MCF 10A (cell line): ENCODE data around the gene HOXB8. TPM values are rescaled to one million over a fixed set of nuclear protein-coding genes. Genes with fewer than 3 reads are reported as not detected.

ENCODE experiments used
- BruUV-seq: library from RNA; stranded (reverse); fragments of 400-500 nt; replicated peaks from 2 replicates; lab custom pipeline; 2021; lab: Mats Ljungman, UMichigan
- CTCF ChIA-PET: fragments of 300-600 bp; sonication (Branson Sonifier 250); formaldehyde crosslinking; extraction: SDS; loops from one replicate; lab custom pipeline; 2021; ENCODE audit warnings: antibody characterized with exemption, inconsistent platforms; lab: Yijun Ruan, JAX
- POLR2A ChIA-PET: fragments of 300-600, 350-650 bp; sonication (Branson Sonifier 250); formaldehyde crosslinking; extraction: SDS; loops from one replicate; lab custom pipeline; 2020; ENCODE audit warnings: antibody characterized with exemption, inconsistent platforms; lab: Yijun Ruan, JAX
- DNase-seq: peaks from one replicate; pipeline ENCODE4 v3.0.0-alpha.2; 2018; ENCODE audit not compliant: unreplicated experiment
- H3K27ac Mint-ChIP-seq: one replicate; pipeline ENCODE4 v1.8.0; 2022; ENCODE audit warnings: mild to moderate bottlenecking, low read depth, mixed read lengths; ENCODE audit not compliant: unreplicated experiment
- H3K27me3 Mint-ChIP-seq: one replicate; pipeline ENCODE4 v1.8.0; 2022; ENCODE audit warnings: mixed read lengths; ENCODE audit not compliant: insufficient read depth, unreplicated experiment
- H3K36me3 Mint-ChIP-seq: one replicate; pipeline ENCODE4 v1.8.0; 2022; ENCODE audit warnings: mild to moderate bottlenecking, moderate library complexity, mixed read lengths; ENCODE audit not compliant: insufficient read depth, unreplicated experiment
- H3K4me1 Mint-ChIP-seq: one replicate; pipeline ENCODE4 v1.8.0; 2022; ENCODE audit warnings: mixed read lengths; ENCODE audit not compliant: insufficient read depth, unreplicated experiment
- H3K4me3 Mint-ChIP-seq: one replicate; pipeline ENCODE4 v1.8.0; 2022; ENCODE audit warnings: mild to moderate bottlenecking, moderate library complexity, mixed read lengths; ENCODE audit not compliant: unreplicated experiment
- H3K9me3 Mint-ChIP-seq: one replicate; pipeline ENCODE4 v1.8.0; 2022; ENCODE audit warnings: mixed read lengths; ENCODE audit not compliant: unreplicated experiment
- CTCF ChIP-seq: fragments of 200-600 bp; IDR thresholded peaks from one replicate; pipeline ENCODE4 v1.8.0; 2022; ENCODE audit warnings: antibody characterized with exemption, mild to moderate bottlenecking; ENCODE audit not compliant: unreplicated experiment
- intact Hi-C: fragments of 100-400 bp; cut with micrococcal nuclease; formaldehyde crosslinking; loops from 2 replicates; pipeline ENCODE4 v1.14.1; 2022
- total RNA-seq: library from RNA; stranded (reverse); gene quantifications from 2 replicates; pipeline ENCODE4 v1.2.3, GENCODE V29; 2022

HOXB8 gene
- total RNA-seq, 1 experiment from 2014 or later: not detected

- H3K4me1 Mint-ChIP-seq: no peaks in the 10 kb centered on the region
- H3K27ac Mint-ChIP-seq: no peak overlapping the region
- ChIA-PET POLR2A (no interaction called here), CTCF (interaction anchor here (0.6 kb wide), 1 partner anchor 334 kb away, joined by 4 read pairs; no protein-coding TSS in a partner anchor)
- no peak for TF ChIP-seq CTCF
- H3K9me3 Mint-ChIP-seq: no peaks in the 10 kb centered on the region
- no peak for DNase-seq
- H3K36me3 Mint-ChIP-seq: no peaks in the 10 kb centered on the region
- intact Hi-C loops: no loop called here
- H3K4me3 Mint-ChIP-seq: no peak overlapping the region
- no TSS peak for BruUV-seq
- no peaks in the 10 kb centered on the region for H3K27me3 Mint-ChIP-seq
These were observed 46.4 kb downstream of the HOXB8 start for GRCh38 chr17:48568499-48569239.

GRCh38 chr17:48567646-48568354 lies 47.3 kb downstream of the HOXB8 start:
- no peaks in the 10 kb centered on the region for H3K36me3 Mint-ChIP-seq
- no peak overlapping the region for H3K4me3 Mint-ChIP-seq
- CTCF ChIA-PET: interaction anchor here (0.6 kb wide), 2 partner anchors 15 to 333 kb away, joined by 3 to 4 read pairs; no protein-coding TSS in a partner anchor
- POLR2A ChIA-PET: interaction anchor here (0.9 kb wide), 1 partner anchor 24 kb away, joined by 3 read pairs; no protein-coding TSS in a partner anchor
- no peak for TF ChIP-seq CTCF
- no peaks in the 10 kb centered on the region for H3K27me3 Mint-ChIP-seq
- H3K27ac Mint-ChIP-seq: no peak overlapping the region
- no peak for DNase-seq
- no TSS peak for BruUV-seq
- H3K9me3 Mint-ChIP-seq: no peaks in the 10 kb centered on the region
- intact Hi-C loops: no loop called here
- H3K4me1 Mint-ChIP-seq: no peaks in the 10 kb centered on the region

- Mint-ChIP-seq H3K27me3 (no peaks in the 10 kb centered on the region), H3K27ac (no peak overlapping the region), H3K4me1 (no peaks in the 10 kb centered on the region), H3K9me3 (no peaks in the 10 kb centered on the region), H3K4me3 (no peak overlapping the region), H3K36me3 (no peaks in the 10 kb centered on the region)
- POLR2A ChIA-PET: interaction anchor here (0.9 kb wide), 1 partner anchor 23 kb away, joined by 3 read pairs; no protein-coding TSS in a partner anchor
- intact Hi-C loops: no loop called here
- CTCF ChIA-PET: no interaction called here
- no peak for DNase-seq
- BruUV-seq: no TSS peak
- TF ChIP-seq CTCF: no peak
These were observed 47.9 kb downstream of the HOXB8 start for GRCh38 chr17:48567209-48567608.

- no peak for DNase-seq
- no TSS peak for BruUV-seq
- Mint-ChIP-seq H3K27me3 (no peaks in the 10 kb centered on the region), H3K4me1 (no peaks in the 10 kb centered on the region), H3K9me3 (no peaks in the 10 kb centered on the region), H3K4me3 (no peak overlapping the region), H3K36me3 (no peaks in the 10 kb centered on the region), H3K27ac (no peak overlapping the region)
- ChIA-PET POLR2A (no interaction called here), CTCF (no interaction called here)
- TF ChIP-seq CTCF: no peak
- intact Hi-C loops: no loop called here
These were observed 48.4 kb downstream of the HOXB8 start for GRCh38 chr17:48566717-48567116.
